HG03575 (cell line): ENCODE data around the gene TM9SF3.

Source experiments
- ATAC-seq: cut with Tn5 transposase; IDR thresholded peaks from one replicate; pipeline ENCODE4 v1.9.1; 2021; ENCODE audit not compliant: unreplicated experiment, insufficient number of reproducible peaks, low FRiP score; ENCODE audit errors: extremely low read depth

TM9SF3 gene

DNA sequence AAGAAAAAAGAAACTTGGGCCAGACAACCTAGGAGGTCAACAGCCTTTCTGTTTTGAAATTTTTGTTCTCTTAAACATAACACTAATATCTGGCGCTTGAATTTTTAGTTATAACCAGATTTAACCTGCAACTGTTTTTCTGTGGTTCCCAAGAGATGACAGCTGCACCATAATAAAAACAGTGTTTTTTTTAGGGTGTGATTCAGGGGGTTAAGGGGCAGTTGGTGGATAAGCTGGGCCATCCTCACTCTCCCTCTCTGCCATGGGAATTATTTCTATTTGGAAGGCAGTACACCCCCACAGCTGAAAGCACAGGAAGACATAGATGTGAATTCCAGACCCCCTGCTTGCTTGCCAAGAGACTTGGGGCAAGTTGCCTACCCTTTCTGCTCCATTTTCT lies 20.1 kb upstream of the TM9SF3 start:
- no peak for ATAC-seq

DNA sequence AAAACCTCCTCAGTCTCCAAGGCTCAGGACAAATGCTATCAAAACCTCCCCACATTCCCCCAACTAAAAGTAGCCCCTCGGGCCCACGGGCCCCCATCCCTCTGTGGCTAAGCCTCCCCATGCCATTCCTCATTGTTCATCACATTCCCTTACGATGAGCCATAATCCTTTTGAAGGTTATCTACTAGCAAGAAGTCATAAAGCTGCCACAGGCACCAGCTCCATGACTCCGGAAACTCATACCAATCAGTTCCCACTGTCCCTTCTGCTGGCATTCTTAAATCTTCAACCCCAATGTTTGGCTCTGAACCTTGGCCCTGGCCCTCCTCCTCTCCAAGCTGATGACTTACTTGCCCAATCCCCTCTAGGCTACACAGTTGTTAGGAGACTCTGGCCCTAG lies 19.4 kb upstream of the TM9SF3 start:
- ATAC-seq: no peak

DNA sequence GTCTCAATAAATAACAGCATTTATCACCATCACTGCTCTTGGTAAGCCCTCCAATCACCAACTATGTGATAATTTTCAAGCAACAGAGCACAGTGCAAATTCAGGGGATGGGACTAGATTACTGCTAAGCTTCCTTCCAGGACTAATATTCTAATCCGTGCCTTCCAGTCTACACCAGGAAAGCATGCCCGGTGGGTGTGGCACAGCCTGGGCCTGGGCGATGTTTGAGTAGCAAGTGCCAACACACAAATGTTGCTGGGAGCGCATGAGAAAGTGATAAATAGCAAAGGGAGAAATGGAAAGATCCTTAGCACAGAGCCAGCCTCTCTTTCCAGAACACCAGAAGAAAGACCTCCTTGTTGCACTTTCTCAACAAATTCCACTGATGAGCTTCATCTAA lies 13.5 kb upstream of the TM9SF3 start:
- ATAC-seq: no peak

DNA sequence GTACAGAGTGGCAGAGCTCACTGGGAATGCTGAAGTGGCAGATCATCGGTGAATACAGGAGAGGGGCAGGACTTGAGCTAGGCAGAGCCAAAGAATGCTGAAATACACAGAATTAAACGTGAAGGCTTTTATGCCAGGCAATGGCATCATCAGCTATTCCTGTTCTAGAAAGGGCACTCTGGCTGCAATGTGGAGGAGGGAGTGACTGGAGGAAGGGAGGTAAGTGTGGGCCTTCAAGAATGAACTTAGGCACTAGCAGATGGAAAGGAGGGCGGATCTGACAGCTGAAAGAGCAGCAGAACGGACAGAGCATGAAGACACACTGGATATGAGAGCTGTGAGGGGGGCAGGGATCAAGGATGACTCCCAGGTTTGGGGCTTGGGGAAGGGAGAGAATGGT lies 12.0 kb upstream of the TM9SF3 start:
- ATAC-seq: no peak

DNA sequence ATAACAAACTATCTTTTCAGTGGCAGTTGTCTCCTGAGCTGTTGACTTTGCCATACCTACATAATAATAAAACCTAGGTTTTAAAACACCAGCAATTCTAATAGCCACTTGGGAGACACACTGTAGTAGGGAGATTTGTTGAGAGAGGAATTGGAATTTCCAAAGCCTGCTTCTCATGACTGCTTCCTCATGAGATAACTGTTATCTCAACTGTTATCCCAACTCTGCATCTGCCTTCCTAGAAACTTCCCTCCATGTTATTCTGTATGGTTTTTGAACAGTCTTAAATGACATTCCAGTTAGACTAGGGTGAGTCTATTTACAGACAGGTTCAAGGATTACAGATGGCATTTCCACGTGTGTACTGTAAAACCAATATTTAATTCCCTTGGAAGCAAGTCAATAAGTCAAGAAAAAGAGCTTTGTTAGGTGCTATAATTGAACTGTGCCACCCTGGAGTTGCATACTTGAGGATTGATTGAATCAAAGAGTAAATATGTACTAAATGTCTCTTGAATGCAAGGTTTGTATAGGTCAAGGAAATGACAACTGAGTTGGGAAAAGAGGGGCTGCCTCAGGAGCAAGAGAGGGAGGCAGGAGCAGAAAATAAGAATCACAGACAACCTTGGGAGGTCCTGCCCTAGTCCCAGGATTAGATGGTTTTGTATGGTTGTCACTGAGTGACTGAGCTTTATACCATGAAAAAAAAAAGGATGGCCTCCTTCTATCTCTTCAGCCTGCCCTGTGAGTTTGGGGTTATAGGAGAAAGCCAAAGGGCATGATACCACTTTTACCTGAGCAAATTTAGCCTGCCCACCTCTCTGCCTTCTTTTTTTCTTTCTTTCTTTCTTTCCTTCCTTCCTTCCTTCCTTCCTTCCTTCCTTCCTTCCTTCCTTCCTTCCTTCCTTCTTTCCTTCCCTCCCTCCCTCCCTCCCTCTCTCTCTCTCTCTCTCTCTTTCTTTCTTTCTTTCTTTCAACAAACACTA lies 9.9 kb upstream of the TM9SF3 start:
- ATAC-seq: no peak

DNA sequence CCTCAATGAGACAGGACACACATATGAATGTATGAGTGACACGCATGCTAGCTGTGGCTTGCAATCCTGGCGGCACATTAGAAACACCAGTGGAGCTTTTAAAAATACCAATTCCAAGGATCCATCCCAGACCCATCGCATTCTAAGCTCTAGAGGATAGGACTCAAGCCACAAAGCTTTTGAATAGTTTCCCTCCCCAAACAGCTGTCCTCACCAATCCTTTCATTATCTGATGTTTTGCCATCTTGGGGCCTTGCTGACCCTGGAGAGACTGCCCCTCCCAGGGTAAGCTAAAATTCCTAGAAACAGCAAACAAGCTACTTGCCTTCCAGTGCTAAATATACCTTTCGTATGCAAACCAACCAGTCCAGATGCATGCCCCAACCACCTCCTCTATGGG lies 8.9 kb upstream of the TM9SF3 start:
- ATAC-seq: no peak

DNA sequence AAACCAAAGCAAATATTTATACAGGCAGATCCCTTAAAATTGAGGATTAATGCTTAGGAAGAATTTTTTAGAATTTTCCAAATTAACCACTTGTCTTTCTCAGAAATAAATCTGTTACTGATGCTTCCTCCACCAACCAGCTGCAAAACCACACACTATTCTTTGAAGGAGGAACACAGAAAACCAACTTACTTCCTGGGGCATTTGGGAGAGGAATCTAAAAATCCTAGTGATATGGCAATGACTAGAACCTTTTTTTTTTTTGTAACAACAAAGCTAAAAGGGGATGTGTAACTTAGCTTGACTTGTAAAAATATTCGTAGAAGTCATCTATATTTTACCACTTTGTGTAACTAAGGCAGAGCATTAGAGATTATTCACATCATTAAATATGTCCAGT lies 5.1 kb upstream of the TM9SF3 start:
- ATAC-seq: no peak

DNA sequence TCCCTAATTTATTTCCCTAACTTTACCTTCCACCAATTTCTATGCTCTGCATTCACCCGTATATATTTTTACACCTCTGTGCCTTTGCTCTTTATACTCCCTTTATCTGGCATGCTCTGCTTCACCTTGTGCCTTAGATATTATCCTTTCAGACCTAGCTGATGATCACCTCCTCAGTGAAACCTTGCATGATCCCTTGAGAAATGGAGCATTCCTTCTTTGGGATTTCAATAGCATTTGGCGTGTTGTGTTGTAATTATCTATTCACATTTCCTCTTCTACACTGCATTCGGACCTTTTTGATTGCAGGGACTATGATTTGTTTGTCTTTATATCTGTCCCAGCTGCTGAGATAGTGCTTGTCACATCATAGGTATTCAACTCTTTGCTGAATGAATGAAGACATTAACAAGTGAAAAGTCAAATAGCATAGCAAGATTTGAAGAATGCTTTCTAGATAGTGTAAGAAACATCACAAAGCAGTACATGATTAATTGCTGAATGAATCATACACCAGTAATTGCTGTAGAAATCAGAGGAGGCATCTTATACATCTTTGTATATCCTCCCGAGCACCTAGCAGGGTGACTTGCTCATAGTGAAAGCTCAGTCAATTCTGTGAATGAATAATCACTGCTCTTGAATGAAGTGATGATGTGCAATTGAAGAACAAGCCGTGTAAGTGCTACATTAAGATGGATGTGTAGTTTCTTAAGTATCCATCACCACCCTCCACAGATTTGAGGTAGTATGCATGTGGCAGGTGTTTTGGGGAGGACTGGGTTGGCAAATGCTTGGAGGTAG lies 2.0 kb upstream of the TM9SF3 start:
- ATAC-seq: no peak

DNA sequence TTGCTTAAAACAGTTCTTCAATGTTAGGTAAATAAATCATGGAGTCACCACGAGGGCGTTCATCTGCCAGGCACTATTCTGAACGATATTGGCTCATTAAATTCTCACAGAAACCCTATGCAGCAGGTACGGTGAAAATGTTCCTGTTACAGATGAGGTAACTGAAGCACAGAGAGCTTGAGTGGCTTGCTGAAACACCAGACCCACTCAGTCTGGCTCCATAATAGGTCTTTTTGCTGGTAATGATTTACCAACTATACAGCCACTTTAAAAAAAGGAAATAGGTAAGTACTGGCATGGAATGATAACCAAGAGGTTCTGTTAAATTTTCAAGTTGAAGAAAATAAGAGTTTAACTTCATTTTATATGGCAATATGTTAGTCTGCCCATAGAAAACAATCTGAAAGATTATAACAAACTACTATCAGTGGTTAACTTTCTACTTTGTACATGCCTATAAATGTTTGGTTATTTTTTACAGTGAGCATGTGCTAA lies 1.3 kb upstream of the TM9SF3 start:
- no peak for ATAC-seq

DNA sequence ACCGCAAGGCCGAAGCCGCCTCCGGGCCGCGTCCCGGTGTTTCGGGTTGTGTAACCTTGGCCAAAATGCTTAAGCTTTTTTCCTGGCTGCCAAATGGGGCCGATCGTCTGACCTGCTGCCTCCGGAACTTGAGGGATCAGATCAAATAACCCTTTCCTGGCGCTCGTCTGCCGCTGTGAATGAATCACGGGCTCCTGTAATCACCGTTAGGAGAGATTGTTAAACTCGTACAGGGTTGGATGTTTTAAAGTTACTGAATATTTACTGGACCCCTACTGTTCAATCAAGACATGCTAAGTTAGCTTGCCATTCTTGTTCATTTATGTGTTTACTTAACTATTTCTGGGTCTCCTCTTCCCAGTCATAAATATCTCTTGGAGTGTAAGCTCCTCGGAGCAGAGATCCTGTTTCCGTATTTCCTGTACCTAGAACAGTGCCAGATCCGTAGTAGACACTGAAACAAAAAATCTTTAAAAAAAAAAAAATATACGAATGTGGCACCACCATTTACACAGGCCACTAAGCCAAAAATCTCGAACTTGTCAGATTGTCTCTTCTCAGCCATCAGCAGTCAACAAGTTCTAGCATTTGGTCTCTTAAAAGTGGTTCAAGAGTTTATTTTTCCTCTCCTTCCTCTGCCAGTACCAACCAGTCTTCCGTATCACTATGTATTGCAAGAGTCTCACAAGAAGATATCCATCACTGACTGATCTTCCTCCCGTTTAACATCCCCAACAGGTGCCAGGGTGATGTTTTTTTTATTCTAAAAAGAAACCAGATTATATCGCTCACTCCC lies 650 bp upstream of the TM9SF3 start:
- ATAC-seq: no peak

DNA sequence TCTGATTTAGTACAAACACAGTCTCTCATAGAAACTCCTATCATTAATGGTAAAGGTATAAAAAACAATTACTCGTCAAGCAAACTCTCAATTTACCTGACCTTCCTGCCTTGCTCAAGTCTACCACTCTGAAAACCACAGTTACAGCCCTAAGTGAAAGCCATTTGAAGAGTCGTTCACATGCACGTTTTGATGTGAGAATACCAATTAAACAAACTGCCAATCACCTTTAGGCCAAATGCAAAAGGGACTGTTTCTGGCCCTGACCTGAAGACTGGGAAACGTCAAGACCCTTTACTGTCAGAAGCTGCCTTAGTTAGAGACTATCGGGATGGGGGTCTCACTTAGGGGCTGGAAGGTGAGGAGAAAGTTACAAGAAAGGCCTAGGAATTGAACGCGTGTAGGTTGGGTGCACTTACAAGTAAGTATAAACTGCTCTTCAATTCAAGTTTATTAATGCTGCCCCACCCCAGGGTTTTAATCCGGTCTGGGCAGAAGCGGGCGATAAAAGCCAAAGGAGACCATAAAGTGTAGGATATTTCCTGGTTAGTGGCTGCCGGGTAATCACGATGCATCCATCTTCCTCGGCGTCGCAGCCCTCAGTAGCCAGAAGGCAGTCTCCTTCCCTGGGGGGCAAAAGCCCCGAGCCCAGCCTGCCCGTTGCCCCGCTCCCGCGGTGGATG lies 935 bp downstream of the TM9SF3 start:
- no peak for ATAC-seq

DNA sequence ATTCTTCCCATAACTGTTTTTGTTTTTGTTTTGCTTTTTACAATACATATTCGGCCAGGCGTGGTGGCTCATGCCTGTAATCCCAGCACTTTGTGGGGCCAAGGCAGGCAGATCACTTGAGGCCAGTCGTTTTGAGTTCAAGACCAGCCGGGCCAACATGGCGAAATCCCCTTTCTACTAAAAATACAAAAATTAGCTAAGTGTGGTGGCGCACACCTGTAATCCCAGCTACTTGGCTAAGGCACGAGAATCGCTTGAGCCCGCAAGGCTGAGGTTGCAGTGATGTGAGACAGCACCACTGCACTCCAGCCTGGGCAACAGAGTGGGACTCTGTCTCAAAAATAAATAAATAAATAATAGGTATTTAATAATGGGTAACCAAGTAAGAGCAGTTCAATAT lies 2.3 kb downstream of the TM9SF3 start:
- ATAC-seq: no peak

DNA sequence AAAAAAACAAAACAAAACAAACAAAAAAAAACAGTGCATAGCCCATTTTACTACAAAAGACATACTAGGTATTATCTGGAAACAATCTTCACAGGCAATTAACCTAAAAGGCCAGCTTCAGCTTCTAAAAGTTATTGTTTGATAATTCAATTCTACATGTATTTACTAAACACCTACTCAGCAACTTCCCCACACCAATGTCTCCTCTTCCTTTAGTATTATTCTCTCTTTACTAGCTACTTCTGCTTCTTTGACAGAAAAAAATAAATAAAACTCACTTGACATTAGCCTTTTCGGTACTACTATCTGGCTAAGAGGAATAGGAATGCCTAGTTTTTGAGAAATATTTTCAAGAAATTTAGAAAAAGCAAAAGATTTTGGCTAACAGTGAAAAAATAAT lies 2.8 kb downstream of the TM9SF3 start:
- no peak for ATAC-seq

DNA sequence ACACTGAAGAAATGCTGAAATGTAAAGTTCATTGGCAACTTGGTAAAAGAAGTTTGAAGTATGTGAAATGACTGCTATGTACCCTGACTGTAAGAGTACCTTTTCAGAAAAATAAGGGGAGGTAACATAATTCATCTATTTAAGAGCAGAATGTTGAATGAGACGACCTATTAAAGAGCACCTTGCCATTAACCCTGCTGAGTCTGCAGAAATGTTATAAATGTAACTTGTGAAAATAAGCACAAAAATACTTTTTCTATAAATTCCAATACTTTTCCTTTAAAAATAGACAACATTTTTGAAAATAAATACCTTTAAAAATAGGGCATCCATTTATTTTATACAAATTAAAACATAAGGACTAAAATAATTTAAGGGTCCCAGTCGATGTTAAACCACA lies 7.7 kb downstream of the TM9SF3 start:
- no peak for ATAC-seq

DNA sequence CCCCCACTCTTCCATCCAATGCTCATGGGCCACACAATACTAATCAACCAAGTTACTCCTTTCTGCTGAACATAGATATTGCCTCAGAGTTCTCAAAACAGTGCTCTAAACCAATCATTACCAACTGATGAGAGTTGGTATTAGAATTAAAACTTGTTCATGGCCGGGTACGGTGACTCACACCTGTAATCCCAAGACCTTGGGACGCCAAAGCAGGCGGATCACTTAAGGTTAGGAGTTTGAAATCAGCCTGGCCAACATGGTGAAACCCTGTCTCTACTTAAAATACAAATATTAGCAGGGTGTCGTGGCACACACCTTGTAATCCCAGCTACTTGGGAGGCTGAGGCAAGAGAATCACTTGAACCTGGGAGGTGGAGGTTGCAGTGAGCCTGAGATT lies 8.2 kb downstream of the TM9SF3 start:
- no peak for ATAC-seq

DNA sequence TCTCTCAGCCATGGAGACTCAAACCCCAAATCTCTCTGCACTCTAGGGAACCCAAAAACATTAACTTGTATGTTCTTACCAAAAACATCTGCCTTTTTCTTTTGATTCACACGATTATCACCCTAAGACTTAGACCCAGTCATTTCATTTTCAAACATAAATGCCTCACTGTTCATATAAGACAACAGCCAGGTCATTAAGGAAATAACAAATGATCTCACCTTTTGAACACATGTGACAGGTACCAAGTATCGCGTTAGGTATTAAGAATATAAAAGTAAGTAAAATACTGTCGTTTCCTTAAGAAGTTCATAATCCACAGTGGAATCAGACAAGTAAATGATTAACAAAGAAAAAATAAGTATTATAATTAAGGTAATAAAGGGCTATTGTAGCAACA lies 8.8 kb downstream of the TM9SF3 start:
- no peak for ATAC-seq

DNA sequence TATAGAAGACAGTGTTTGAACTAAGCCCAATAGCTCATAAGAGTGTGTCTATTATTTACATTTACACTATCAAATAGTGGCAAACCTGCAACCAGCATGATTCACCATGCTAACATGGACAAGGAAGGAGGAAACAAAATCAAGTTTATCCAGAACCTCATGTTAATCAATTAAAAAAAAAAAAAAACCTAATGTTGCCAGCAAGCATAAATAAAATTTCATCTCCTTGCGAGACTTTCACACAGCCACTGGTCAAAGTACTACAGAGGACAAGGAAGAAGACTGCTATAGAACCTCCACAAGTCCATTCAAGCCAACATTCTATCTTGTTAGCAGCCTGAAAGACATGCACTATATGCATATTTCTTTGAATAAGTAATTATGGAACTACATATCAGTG lies 9.7 kb downstream of the TM9SF3 start:
- no peak for ATAC-seq

DNA sequence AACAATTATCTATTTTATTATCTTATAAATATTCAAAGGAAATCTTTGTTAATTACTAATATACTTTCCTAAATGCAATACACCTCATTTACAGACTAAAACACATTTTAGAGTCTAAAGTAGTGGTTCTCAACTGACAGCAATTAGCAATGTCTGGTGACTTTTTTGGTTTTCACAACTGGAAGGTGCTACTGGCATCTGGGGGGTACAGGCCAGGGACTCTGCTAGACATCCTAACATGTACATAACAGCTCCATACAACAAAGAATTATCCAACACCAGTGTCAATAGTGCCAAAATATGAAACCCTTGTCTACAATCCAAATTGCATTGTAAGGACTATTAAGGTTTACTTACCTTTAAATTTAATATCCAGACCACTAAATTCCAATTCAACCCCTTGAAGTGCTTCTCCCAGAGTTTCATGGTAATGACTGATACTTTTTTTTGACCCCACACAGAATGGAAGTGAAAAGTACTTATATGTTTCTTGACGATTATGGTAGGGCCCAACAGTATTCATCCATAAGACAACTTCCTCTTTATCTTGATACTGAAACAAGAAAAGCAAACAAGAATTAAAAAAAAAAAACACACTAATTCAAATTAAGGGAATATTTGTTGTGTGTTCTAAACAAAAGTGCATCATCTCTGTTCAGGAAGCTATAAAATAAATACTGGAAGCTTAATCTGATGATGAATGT lies 10.4 kb downstream of the TM9SF3 start:
- no peak for ATAC-seq
